Measurements from ENCODE around the gene RGPD5.
"Not testable (repeated sequence)": the region's sequence is repeated elsewhere in the genome, so short reads cannot be mapped to it uniquely, and the experiment has no call there.

Gene RGPD5

DNA sequence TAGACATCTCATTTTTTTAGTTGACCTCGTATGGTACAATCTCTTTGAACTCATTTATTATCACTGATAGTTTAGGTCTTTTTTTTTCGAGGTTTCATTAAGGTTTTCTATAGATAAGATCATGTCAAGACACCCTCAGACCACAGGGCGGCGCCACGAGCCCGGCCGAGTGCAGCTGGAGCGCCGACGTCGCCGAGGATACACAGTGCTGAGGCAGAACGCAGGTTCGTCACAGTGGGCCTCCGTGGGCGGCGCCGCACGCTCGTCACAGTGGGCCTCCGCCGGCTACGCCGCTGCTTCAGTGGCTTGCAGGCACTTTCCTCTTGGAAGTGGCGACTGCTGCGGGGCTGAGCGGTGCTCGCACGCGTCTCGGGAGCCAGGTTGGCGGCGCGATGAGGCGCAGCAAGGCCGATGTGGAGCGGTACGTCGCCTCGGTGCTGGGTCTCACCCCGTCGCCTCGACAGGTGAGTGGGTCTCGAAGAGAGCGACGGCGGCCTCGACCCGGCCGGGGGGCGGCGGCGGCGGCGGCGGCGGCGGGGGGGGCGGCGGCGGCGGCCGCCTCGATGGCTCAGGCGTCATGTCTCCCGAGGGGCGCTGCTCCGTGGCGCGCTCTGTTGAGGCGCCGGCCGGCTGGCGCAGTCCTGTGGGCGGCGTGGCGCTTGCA, at the start of gene RGPD5:
Gene RGPD5, plus strand, starts transcription at position 232 of the 664 bp plus-strand sequence. Its CDS starts 161 bp downstream, at position 393.
- not testable (repeated sequence) for DNase-seq

GRCh38 chr2:109751572-109751971, 42.5 kb upstream of the RGPD5 start:
- not testable (repeated sequence) for DNase-seq

GRCh38 chr2:109757163-109757824, 36.8 kb upstream of the RGPD5 start:
- DNase-seq = not testable (repeated sequence)

DNA sequence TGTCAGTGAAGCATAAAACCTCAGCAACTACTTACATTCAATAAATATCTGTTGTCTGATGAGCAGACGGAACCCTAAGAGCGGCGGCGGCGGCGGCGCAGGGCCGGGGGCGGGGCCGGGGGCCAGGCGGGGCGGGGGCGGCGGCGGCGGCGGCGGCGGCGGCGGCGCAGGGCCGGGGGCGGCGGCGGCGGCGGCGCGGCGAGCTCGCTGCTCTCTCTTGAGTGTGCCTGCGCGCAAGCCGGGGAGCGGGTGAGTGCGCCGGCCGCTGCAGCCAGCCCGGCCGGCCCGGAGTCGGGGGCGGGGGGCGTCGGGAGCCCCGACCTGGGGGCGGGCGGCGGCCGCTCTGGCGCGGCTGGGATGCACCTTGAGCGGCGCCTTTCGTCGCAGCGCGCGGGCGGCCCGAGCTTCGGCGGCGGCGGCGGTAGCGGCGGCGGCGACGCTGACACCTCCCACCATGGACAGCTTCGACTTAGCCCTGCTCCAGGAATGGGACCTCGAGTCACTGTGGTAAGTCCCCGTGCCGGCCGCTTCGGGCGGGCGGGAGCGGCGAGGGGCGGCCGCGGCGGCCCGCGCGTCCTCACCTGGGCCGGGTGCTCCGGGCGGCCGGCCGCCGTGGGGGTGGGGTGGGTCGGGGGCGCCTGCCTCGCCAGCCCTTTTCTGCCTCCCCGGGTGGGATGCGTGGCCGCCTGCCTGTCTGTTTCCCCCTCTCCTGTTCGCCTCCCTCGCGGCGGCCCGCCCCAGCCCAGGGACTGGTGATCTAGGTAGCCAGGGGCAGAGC, 33.7 kb upstream of the RGPD5 start:
- DNase-seq = not testable (repeated sequence)

- not testable (repeated sequence) for DNase-seq
These were observed 33.1 kb upstream of the RGPD5 start for GRCh38 chr2:109761043-109761454.

- not testable (repeated sequence) for DNase-seq
These were observed 32.1 kb upstream of the RGPD5 start for GRCh38 chr2:109761976-109762375.

GRCh38 chr2:109766074-109766473, 28.0 kb upstream of the RGPD5 start:
- not testable (repeated sequence) for DNase-seq

DNA sequence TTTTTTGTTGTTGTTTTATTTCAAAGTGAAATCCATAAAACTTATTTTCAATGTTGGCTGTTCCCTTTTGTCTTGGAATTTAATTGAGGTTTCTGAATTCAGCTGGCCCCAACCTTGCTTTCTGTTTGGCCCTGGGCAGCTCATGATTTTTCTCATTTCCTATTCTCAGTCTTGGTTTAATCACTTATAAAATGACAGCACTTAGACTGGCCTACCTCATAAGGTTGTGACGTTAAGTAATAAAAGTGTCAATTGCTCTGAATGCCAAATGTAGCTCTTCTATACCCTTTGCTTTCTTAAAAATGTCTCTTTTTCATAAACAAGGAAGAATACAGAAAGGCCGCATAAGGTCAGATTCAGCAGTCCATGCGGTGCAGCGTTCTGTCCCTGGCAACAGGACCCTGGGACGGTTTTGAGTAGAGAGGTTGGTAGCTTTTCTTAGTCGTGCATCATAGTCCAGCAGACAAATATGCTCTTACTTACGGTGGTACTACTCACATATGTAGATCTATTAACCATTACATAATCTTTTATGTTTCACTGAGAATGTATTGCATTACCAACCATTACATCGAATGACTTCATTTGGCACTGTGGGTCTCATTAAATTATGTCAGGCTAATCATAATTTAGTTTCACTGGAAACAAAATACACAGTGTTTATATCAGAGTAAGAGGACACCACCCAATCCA, 27.1 kb upstream of the RGPD5 start:
- DNase-seq = not testable (repeated sequence)

GRCh38 chr2:109768934-109769333, 25.2 kb upstream of the RGPD5 start:
- DNase-seq = not testable (repeated sequence)

DNA sequence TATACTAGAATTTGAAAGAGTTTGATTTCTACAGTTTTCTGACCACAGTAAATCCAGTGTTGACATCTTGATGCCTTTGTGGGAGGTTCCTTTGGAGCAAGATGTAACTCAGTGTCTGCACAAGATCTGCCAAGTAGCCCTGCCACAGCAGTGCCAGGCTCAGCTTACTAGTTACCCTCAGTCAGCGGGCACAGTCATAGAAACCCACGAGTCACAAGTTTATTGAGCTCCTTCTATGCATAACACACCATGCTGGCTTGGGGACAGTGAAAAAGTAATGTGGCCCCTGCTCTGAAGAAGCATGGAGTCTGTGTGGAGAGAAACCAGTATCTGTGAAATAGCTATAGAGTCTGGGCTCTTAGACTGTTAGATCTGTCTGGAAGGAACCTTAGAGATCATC, 15.0 kb upstream of the RGPD5 start:
- DNase-seq = not testable (repeated sequence)

DNA sequence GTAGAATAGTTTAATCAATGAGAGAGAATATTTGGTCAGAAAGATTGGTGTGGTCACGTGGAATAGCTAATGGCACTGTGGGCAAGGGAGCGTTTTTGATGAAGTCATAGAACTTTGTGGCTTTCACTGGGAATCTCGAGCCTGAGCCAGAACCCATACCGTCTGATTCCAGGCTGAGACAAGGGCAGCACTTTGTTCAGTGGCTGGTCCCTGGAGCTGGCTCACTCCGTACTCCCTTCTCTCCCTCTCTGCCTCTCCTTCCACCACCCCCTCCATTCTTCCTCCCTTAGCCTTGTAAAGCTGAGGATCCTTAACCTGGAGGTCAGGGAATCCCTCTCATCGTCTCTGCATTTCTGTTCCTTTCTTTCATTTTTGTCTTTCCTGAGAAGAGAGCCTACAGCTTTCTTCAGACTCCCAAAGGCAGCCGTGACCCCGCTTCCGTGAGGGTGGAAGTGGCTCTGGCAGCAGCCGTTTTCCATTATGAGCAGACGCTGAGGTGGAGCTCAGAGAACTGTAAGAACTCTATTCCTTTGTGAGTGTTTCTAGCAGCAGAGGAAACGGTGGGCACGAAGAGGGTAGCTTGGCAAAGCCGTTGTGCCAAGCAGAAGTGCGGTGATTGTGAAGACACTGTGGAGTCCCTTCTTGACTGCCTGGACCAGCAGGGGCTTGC, 12.8 kb upstream of the RGPD5 start:
- DNase-seq = not testable (repeated sequence)

DNA sequence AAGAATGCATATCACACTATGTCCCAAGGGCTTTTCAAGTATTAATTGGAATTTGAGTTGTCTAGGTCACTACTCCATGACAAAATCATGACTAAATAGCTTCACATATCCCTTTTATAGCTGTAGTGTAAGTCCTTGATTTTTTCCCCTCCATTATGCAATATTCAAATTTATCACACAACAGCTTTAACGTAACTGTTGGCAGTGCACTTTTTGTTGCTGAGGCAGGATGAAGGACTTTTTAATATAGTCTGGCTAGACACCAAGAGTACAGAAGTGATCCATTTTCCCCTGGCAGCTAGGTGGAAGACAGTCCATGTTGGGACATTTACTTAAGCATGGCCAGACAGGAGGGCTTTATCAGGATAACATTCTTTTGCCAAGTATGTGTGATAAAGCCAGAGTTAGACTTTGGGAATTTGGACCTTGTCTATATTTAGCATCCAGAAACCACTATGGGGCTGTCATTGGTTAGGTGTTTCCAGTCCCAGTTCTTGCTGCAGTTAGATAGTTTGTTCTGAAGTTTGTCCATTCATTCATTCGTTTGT, 11.6 kb upstream of the RGPD5 start:
- not testable (repeated sequence) for DNase-seq

GRCh38 chr2:109791530-109792279, 2.4 kb upstream of the RGPD5 start:
- DNase-seq = not testable (repeated sequence)

DNA sequence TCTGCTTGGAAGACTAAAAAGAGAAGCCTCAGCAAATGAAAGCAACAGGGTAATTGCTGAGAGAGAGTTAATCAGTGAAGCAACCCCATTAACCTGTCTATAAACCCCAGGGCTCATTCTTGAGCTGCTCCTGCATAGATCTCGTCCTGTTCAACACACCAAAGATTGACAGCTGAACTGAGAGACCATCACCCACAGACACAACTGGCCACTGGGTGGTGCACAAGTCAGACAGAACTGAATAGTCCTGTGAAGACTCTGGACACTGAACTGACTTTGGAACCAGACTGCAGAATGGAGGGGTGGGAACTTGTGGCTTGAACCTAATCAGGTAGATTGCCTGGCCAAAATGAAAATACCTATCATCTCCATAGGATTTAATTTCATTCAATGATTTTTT, 1.4 kb upstream of the RGPD5 start:
- not testable (repeated sequence) for DNase-seq

GRCh38 chr2:109871129-109871751, 77.1 kb downstream of the RGPD5 start:
- not testable (repeated sequence) for DNase-seq

DNA sequence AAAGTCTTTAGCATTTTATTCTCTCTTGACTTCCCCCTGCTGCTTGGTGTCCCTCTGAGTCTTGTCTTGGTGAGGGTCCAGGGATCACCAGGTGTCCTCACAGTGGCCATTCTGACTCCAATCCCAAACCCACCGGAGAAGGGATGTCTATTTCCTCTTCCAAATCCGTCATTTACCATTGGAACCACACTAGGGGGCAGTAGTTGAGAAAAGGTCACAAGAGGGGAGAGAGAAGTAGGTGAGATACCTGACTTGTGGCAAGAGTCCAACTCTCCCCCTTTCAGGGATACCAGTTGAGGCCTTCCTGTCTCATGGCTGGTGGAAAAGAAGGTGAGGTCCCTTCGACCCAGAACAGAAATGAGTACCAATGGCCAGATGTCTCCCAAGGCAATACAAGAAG, 82.5 kb downstream of the RGPD5 start:
- DNase-seq = not testable (repeated sequence)

DNA sequence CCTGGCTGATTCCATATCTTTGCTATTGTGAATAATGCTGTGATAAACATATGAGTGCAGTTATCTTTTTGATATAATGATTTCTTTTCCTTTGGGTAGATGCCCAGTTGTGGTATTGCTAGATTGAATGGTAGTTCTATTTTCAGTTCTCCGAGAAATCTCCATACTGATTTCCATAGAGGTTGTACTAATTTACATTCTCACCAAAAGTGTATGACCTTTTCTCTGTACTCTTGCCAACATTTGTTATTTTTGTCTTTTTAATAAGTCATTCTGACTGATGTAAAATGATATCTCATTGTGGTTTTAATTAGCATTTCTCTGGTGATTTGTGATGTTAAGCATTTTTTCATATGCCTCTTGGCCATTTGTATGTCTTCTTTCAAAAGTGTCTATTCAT, 88.0 kb downstream of the RGPD5 start:
- not testable (repeated sequence) for DNase-seq

DNA sequence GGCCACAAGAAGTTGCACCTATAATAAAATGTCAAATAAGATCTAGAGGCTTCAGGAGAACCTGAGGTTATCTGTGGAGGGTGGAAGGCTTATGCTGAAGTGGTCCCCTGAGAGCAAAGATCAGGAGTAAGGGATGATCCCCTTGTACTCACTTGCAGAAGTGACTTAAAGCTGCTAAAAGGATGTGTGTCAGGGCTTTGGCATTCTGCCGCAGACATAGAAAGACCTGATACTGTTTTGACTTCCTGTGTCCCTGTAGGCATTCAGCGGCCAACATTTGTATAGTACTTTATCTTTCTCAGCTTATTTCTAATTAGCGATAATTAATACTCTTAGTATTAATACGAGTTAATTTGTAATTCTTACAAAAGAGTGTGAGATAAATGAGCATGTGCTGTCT, 94.3 kb downstream of the RGPD5 start:
- not testable (repeated sequence) for DNase-seq

- not testable (repeated sequence) for DNase-seq
These were observed 95.8 kb downstream of the RGPD5 start for GRCh38 chr2:109889909-109890308.

GRCh38 chr2:109891024-109891423, 96.9 kb downstream of the RGPD5 start:
- not testable (repeated sequence) for DNase-seq

DNA sequence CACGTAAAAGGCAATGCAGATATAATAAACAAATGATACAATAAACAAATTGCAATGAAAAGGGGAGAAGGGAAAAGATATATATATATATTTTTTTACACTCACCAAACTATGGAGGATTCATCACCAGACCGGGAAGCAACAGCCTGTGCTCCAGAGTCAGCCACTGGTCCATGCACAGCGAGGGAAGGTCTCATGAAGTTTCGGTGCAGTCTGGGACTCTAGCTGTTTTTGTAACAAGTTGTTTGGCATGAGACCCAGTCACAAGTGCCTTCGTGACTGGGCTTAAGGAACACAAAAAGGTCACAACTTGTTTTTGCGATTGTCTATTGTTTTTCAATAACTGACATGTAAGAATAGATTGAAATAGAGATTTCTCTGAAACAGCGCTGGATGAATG, 99.6 kb downstream of the RGPD5 start:
- not testable (repeated sequence) for DNase-seq

All from HCEC 1CT (cell line).